ENCODE results near the gene TKFC. TPM values are rescaled to one million over a fixed set of nuclear protein-coding genes. Genes with fewer than 3 reads are reported as not detected.
A peak's percentile ranks its signal among the peaks of the same experiment; 100 is the strongest.

TKFC gene
- total RNA-seq, 1 donor from 2014 or later: 35.2 TPM

DNA sequence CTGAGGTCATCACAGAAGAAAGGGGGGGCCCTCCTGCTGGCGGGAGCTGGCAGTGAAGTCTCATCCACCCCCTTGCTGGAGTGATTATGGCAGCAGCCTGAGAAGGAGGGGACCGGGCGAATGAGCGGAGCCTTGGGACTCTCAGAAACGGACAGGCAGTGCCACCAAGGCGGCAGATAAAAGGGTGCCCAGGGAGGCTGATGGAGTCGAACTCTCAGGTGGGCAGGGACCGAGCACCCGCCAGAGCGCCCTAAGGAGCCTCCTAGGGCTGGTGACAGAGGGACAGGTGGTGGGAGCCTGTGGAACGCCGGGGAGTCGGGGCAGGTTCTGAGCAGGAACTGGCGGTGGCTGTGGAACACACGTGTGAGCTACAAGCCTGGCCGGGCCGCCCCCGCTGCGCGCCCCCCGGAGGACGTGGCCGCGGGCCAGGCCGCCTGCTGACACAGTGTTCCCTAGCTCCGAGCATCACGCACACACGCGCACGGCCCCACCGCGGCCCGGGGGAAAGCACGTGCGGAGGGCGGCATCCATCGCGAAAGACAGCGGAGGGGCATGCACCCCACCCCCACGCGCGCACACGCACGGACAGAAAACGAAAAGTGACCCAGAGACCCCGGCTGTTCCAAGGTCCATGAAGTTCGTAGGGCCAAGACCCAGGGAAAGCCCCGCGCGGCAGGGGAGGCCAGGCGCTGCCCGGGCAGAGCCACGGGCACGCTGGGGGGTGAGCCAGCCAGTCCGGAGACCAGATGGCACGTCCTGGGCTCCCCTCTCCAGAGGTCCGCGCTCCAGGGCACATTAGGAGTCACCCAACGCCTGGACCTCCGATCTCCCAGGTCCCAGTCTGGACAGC, 38.9 kb upstream of the TKFC start:
- TF ChIP-seq, protein P1, sequence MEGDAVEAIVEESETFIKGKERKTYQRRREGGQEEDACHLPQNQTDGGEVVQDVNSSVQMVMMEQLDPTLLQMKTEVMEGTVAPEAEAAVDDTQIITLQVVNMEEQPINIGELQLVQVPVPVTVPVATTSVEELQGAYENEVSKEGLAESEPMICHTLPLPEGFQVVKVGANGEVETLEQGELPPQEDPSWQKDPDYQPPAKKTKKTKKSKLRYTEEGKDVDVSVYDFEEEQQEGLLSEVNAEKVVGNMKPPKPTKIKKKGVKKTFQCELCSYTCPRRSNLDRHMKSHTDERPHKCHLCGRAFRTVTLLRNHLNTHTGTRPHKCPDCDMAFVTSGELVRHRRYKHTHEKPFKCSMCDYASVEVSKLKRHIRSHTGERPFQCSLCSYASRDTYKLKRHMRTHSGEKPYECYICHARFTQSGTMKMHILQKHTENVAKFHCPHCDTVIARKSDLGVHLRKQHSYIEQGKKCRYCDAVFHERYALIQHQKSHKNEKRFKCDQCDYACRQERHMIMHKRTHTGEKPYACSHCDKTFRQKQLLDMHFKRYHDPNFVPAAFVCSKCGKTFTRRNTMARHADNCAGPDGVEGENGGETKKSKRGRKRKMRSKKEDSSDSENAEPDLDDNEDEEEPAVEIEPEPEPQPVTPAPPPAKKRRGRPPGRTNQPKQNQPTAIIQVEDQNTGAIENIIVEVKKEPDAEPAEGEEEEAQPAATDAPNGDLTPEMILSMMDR (IDR thresholded peaks at IDR 0.05; ENCODE audit: insufficient read depth, low read length, poor library complexity, severe bottlenecking): no peak
- Histone ChIP-seq H3K36me3 (ENCODE audit: control insufficient read depth, insufficient read depth, low read length) (no peaks in the 10 kb centered on the region), H3K4me3 (ENCODE audit: low read depth, low read length) (peak overlapping the region; percentile 36), H3K27me3 (ENCODE audit: control insufficient read depth, insufficient read depth, low read length) (peaks cover 14% of the 10 kb centered on the region)
- no peak for DNase-seq (ENCODE audit: low read depth)

DNA sequence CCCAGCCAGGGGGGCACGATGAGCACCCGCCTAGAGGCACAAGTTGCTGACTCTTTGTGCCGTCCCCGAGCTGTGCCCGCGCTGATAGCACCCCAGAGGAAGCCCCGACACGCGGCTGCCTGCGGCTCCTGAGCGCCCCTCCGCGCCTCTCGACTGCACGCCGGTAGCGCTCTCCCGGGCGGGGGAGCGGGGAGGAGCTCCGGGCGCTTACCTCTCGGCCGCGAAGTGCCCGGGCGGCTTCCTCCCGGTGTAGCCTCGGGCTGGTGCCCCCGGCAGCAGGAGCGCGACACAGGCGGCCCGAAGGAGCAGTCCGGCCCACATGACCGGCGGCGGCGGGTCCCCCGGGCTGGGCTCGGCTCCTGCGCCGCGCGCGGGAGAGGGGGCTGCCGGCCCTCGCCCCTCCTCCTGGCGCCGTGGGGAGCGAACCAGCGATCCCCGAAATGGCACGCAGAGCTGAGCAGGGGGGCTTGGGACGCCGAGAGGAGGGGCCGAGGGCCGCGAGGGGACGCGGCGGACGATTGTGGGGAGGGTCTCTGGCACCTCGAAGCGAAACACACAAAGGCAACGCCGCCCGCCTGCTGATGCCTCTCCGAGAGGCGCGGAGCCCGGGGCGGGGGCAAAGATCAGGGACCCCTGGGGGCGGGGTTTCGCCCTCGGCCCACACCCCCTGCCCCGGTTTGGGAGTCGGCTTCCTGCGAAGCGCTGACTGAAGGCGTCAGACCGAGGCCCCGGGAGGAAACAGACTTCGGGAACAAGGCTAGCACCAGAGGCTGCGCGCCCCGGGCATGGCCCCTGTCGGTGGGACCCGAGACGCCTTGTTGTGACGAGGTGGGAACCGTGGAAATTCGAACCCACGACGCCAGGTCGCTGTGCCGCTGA, 38.1 kb upstream of the TKFC start, which contains the start of gene VWCE:
Gene VWCE, minus strand, starts transcription at position 600 of the 879 bp plus-strand sequence. Its CDS starts 279 bp downstream, at position 321.
- Histone ChIP-seq H3K4me3 (ENCODE audit: low read depth, low read length) (peak within 1 kb of the TSS; percentile 36), H3K27me3 (ENCODE audit: control insufficient read depth, insufficient read depth, low read length) (peaks cover 14% of the 10 kb centered on the region), H3K36me3 (ENCODE audit: control insufficient read depth, insufficient read depth, low read length) (no peaks in the 10 kb centered on the region)
- DNase-seq (ENCODE audit: low read depth): no peak
- TF ChIP-seq, protein P1 (IDR thresholded peaks at IDR 0.05; ENCODE audit: insufficient read depth, low read length, poor library complexity, severe bottlenecking): peak; percentile 39

DNA sequence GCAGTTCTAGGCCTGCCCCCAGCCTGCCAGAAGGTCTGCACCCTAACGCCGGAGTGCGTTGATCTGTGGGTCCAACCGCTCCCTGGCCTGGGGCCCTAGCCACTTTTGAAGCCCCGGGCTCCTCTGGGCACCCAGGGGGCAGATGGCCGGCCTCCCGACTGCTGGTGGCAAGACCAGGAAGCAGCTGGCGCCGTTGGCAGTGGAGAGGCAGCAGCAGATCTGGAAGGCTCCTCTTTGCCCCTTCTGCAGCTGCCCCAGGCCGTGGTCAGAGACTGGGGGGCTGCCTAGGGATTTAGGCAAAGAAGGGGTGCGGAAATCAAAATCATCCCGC, 37.5 kb upstream of the TKFC start:
- TF ChIP-seq, protein P1 (IDR thresholded peaks at IDR 0.05; ENCODE audit: insufficient read depth, low read length, poor library complexity, severe bottlenecking): no peak
- no peaks in the 10 kb centered on the region for H3K36me3 ChIP-seq (ENCODE audit: control insufficient read depth, insufficient read depth, low read length)
- DNase-seq (ENCODE audit: low read depth): no peak
- peaks cover 14% of the 10 kb centered on the region for H3K27me3 ChIP-seq (ENCODE audit: control insufficient read depth, insufficient read depth, low read length)
- no peak overlapping the region for H3K4me3 ChIP-seq (ENCODE audit: low read depth, low read length)

DNA sequence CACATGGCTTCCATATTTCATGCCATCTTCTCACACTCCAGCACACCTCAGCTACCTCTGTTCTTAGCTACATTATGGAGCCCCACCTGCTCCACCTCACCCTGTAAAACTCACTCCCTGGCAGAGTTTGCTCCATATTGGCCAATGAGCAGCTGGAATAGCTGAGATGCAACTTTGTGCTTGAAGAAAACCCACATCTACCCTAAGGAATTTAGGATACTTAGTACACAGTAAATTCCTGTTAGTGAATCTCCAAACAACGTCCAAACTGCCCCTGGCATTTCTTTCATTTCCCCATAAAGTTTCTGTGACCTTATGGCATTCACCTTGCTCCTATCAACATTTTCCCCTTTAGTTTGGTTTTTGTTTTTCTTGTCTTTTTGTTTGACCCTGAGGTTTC, 35.7 kb upstream of the TKFC start:
- TF ChIP-seq, protein P1 (IDR thresholded peaks at IDR 0.05; ENCODE audit: insufficient read depth, low read length, poor library complexity, severe bottlenecking): no peak
- Histone ChIP-seq H3K27me3 (ENCODE audit: control insufficient read depth, insufficient read depth, low read length) (peaks cover 14% of the 10 kb centered on the region), H3K4me3 (ENCODE audit: low read depth, low read length) (no peak overlapping the region), H3K36me3 (ENCODE audit: control insufficient read depth, insufficient read depth, low read length) (peaks cover 1% of the 10 kb centered on the region)
- no peak for DNase-seq (ENCODE audit: low read depth)

DNA sequence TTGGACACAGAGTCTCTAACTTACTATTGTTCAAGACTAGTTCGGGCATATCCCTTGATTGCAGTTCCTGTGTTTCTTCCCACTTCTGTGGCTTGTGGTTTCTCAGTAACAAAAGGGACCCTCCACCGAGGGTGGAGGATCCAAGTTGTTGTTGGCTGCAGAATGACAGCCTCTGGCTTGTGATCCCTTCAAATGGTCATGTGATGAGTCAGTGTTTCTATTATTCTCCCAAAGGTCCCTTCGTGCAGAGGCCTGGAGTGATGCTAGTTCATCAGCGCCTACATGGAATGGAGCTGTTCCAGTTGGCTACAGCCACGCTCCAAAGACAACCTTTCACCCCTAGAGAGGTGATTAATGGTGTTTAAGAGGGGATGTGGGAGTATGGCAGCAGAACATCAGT, 35.3 kb upstream of the TKFC start:
- peaks cover 2% of the 10 kb centered on the region for H3K36me3 ChIP-seq (ENCODE audit: control insufficient read depth, insufficient read depth, low read length)
- no peak overlapping the region for H3K4me3 ChIP-seq (ENCODE audit: low read depth, low read length)
- peak; percentile 86 for DNase-seq (ENCODE audit: low read depth)
- TF ChIP-seq, protein P1 (IDR thresholded peaks at IDR 0.05; ENCODE audit: insufficient read depth, low read length, poor library complexity, severe bottlenecking): no peak
- peaks cover 11% of the 10 kb centered on the region for H3K27me3 ChIP-seq (ENCODE audit: control insufficient read depth, insufficient read depth, low read length)
